NCI-H510A treated with DMSO at 0.1 percent for 48 hours (cell line): ENCODE measurements around the gene SOX13.

Experiments
- DNase-seq: peaks from one replicate; lab custom pipeline; 2025; lab: John Stamatoyannopoulos, UW

SOX13 gene

GRCh38 chr1:204065174-204065985 is 7.5 kb upstream of the SOX13 start:
- DNase-seq: no peak

- no peak for DNase-seq
Observed at GRCh38 chr1:204065986-204066300, 7.0 kb upstream of the SOX13 start.

- DNase-seq: no peak
Observed at GRCh38 chr1:204067935-204068334, 5.0 kb upstream of the SOX13 start.

- no peak for DNase-seq
Observed at GRCh38 chr1:204069887-204070286, 3.0 kb upstream of the SOX13 start.

GRCh38 chr1:204070895-204071294 is 2.0 kb upstream of the SOX13 start:
- no peak for DNase-seq

- DNase-seq: no peak
Observed at GRCh38 chr1:204073837-204074273, 940 bp downstream of the SOX13 start.

- DNase-seq: no peak
Observed at GRCh38 chr1:204074274-204075138, 1.6 kb downstream of the SOX13 start.

GRCh38 chr1:204075139-204075521 is 2.2 kb downstream of the SOX13 start:
- peak; percentile 12 for DNase-seq

- DNase-seq: no peak
Observed at GRCh38 chr1:204075890-204076846, 3.3 kb downstream of the SOX13 start.

- DNase-seq: no peak
Observed at GRCh38 chr1:204076891-204077290, 4.0 kb downstream of the SOX13 start.

GRCh38 chr1:204077979-204078696 is 5.2 kb downstream of the SOX13 start:
- DNase-seq: peak; percentile 96

GRCh38 chr1:204079608-204079999 is 6.7 kb downstream of the SOX13 start:
- no peak for DNase-seq

GRCh38 chr1:204080163-204080903 is 7.4 kb downstream of the SOX13 start:
- DNase-seq: peak; percentile 83

GRCh38 chr1:204081164-204081790 is 8.4 kb downstream of the SOX13 start:
- DNase-seq: no peak

- no peak for DNase-seq
Observed at GRCh38 chr1:204081791-204082513, 9.0 kb downstream of the SOX13 start.

- no peak for DNase-seq
Observed at GRCh38 chr1:204083491-204083890, 10.6 kb downstream of the SOX13 start.

GRCh38 chr1:204084247-204084772 is 11.4 kb downstream of the SOX13 start:
- peak; percentile 96 for DNase-seq

- no peak for DNase-seq
Observed at GRCh38 chr1:204085876-204086275, 13.0 kb downstream of the SOX13 start.

- no peak for DNase-seq
Observed at GRCh38 chr1:204087181-204087892, 14.4 kb downstream of the SOX13 start.
